GM21528 (cell line): ENCODE data around the gene SPEM2.
A peak's percentile ranks its signal among the peaks of the same experiment; 100 is the strongest.

Source experiments
- ATAC-seq: cut with Tn5 transposase; IDR thresholded peaks from one replicate; pipeline ENCODE4 v1.9.1; 2021; ENCODE audit warnings: mild to moderate bottlenecking, moderate library complexity; ENCODE audit not compliant: unreplicated experiment, low FRiP score

Gene SPEM2

DNA sequence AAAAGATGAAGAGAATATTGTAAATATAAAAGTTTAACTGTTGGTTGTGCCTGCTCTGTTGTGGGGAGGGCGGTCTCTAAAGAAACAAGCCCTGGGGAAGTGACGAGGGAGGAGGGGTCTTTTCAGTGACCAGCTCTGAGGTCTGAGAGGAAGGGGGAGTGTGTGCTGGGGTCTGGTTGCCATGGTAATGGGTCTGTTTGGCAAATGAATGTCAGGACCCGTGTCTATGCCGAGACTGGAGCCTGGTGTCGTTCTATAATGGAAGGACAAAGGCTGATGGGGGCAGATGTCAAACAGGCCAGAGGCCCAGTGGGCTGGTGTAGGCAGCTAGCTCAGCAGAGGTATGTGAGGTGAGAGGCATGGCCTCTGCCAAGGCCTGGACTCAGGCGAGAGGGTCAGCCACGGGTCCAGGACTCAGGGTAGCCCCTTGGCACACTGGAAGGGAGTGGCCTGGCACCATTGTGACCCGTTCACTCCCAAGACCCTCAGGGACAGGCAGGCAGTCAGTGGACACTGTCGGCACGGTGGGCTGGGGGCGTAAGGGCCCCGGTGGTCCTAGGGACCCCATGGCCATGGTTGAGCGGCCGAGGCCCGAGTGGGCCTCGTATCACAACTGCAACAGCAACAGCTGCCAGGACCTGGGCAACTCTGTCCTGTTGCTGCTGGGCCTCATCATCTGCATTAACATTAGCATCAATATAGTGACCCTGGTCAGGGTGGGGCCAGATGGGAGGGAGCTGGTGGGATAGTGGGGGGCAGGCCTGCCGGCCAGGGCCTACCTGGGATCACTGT is 5.4 kb upstream of the SPEM2 start, which contains the start of gene SPEM1:
SPEM1 (plus strand) TSS at position 506 of the 792 bp plus-strand sequence; CDS start at position 567, 61 bp downstream.
- no peak for ATAC-seq

DNA sequence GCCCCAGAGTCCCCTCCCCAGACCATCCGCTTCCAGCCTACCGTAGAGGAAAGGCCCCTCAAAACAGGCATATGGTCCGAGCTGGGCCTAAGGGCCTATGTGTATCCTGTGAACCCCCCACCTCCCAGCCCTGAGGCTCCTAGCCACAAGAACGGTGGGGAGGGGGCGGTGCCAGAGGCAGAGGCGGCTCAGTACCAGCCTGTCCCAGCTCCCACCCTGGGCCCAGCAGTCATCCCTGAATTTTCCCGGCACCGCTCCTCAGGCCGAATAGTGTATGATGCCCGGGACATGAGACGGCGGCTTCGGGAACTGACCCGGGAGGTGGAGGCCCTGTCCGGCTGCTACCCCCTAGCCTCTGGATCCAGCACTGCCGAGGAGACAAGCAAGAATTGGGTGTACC is 4.2 kb upstream of the SPEM2 start:
- no peak for ATAC-seq

DNA sequence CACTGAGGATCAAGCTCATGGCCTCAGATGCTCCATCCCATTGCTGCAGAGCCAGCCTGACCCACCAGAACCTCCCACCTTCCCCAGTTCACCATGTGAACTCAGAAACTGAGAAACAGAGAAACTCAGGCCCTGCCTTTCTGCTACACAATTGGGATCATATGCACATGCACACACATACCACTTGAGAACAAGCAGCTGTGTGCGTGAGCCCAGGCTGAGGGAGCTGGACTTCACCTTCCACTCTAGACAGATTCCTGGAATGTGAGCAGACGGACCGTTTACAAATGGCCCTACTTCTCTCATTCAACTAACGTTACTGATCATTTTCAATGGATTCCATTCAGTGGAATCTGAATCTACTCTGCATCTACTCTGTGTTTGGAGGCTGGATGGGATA is 1.7 kb upstream of the SPEM2 start:
- no peak for ATAC-seq

DNA sequence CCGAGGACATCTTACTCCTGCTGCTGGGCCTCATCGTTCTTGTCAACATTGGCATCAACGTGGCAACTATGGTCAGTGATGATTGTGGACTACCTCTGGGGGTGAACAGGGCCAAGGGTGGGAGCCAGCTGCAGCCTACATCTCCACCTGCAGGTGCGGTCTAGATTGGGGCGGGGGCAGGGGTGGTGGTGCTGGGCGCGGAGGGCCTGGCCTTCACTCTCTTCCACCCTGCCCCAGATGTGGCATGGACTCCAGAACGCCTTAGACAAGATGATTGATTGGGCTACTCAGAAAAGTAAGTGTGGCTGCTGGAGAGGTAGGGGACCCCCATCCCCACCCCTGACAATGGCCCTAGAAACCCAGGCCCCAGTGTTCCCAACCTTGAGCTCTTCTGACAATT is 340 bp downstream of the SPEM2 start:
- no peak for ATAC-seq

DNA sequence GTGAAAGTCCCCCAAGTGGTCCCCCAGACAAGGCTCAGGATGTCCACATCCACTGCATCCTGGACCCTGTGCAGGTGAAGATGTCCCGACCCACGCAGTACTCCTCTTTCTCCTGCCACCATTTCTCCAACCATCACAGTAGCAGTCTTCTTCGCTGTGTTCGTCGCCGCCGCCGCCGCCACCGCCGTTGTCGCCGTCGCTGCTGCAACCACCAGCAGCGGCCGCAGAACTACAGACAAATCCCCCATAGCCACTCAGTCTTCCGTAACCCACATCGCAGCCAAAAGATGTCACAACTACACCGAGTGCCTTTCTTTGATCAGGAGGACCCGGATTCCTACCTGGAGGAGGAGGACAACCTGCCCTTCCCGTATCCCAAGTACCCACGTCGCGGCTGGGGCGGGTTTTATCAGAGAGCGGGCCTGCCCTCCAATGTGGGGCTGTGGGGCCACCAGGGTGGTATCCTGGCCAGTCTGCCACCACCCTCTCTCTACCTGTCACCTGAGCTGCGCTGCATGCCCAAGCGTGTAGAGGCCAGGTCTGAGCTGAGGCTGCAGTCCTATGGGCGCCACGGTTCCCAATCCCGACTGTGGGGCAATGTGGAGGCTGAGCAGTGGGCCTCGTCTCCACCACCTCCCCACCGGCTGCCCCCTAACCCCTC is 917 bp downstream of the SPEM2 start:
- ATAC-seq, result no peak

DNA sequence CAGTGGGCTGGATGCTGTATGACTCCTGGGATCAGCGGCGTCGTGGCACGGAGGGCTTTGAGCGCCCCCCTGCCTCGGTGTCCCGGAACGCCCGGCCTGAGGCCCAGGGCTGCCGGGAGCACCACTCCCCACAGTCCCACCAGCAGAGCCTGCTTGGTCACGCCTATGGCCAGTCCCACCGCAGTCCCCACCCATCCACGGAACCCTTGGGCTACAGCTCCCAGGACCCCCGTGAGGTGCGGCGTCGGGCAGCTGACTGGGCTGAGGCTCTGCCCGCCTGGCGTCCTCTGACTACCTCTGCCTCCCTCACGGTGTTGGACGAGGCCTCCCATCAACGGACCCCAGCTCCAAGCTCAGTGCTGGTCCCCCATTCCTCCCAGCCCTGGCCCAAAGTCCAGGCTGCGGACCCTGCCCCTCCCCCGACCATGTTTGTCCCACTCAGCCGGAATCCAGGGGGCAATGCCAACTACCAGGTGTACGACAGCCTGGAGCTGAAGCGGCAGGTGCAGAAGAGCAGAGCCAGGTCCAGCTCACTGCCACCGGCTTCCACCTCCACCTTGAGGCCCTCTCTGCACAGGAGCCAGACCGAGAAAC is 1.6 kb downstream of the SPEM2 start:
- no peak for ATAC-seq

DNA sequence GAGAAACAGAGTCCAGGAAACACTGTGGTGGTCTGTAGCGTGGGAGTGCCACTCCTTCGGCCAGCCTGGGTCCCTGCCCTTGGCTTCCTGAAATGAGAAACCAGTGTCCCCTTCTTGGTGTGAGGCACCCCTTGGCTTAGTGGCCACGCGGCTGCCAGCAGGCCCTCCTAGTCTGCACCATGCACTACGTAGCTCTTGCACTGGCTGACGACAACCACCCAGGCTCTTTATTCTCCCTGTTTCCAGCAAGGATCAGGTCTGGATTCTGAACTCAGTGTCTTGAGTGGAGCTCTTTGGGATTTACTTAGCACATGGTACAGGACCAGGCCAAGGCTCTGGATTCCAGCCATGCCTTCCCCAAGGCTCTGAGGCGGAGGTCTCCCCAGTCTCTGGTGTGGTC is 2.1 kb downstream of the SPEM2 start:
- no peak for ATAC-seq

DNA sequence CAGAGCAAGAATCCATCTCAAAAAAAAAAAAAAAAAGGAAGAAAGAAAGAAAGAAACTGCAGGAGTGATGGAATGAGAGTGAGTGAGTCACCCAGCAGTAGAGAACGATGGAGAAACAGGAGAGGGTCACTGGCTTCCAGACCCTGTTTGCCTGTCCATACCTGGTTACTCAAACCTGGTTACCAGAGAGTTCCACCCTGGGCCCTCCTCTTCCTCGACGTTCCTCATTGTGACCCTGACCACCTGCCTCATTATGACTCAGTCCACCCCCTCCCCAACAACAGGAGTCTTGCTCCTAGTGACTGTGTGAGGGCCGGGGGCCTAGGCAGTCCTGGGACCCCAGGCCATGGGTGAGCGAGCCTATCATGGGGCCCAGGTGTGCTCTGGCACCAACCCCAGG is 3.1 kb downstream of the SPEM2 start, which contains the start of gene SPEM3:
SPEM3 (plus strand) TSS at position 301 of the 400 bp plus-strand sequence; CDS start at position 347, 46 bp downstream.
- ATAC-seq, result no peak

DNA sequence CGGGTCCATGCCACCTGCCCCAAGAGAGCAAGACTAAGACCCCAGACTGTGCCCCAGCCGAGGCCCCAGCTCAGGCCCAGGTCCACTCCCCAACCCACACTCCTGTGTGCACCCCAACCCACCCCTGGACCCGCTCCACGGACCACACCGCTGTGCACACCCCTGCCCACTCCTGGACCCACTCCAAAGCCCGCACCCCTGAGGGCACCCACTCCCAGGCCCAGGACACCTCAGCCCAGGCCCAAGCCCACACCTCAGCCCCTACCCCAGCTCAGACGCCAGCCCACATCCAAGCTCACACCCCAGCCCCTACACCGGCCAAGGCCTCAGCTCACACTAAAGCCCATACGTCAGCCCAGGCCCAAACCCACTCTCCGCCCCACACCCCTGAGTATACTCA is 4.3 kb downstream of the SPEM2 start:
- no peak for ATAC-seq

DNA sequence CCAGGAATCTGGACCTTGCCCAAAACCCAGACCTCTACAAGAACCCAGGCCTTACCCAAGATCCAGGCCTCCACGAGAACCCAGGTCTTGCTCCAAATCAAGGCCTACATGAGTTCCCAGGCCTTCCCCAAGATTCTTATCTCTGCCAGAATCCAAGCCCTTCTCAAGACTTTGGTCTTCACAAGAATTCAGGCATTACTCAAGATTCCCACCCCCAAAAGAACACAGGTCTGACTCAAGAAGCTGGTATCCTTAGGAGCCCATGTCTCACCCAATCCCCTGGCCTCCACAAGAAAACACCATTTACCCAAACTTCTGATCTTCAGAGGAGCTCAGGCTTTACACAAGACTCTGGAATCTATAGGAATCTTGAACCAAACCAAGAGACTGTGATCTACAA is 5.8 kb downstream of the SPEM2 start:
- no peak for ATAC-seq

DNA sequence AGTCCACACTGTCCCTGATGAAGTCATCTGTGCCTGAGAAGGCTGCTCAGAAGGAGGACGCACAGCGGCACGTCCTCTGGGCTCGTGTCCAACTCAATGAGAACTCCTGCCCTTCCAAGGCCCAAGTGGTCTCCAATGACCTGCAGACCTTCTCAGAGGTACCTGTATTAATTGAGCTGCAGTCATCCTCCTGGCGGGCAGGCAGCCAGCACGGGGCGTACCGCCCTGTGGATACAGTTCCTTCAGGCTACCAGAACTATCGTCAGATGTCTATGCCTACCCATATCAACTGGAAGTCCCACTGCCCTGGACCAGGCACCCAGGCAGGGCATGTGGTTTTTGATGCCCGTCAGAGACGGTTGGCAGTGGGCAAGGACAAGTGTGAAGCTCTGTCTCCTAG is 6.9 kb downstream of the SPEM2 start:
- no peak for ATAC-seq

DNA sequence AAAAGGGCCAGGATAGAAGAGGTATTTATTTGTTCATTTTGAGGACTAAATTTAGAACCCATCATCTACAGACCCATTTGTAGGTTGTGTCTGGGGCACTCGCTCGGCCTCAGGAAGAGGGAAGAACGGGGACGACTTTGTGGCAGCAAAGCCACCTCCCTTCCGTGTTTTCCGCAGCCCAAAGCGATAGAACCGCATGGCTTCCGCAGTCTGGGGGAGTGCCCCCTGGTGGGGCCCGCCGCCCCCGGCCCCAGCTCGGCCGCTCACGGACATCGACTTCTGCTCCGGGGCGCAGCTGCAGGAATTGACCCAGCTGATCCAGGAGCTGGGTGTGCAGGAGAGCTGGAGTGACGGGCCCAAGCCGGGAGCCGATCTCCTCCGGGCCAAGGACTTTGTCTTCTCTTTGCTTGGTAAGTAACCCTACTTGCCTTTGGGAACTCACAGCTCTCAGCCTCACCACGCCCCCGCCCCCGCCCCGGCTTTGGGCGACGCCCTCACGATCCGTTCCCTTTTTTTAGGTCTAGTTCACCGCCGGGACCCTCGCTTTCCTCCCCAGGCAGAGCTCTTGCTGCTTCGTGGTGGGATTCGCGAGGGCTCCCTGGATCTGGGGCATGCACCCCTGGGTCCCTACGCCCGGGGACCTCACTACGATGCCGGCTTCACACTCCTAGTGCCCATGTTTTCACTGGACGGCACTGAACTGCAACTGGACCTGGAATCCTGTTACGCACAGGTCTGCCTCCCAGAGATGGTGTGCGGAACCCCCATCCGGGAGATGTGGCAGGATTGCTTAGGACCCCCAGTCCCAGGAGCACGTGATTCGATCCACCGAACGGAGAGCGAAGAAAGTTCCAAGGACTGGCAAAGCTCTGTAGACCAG is 10.5 kb downstream of the SPEM2 start:
- ATAC-seq, result peak; percentile 13

DNA sequence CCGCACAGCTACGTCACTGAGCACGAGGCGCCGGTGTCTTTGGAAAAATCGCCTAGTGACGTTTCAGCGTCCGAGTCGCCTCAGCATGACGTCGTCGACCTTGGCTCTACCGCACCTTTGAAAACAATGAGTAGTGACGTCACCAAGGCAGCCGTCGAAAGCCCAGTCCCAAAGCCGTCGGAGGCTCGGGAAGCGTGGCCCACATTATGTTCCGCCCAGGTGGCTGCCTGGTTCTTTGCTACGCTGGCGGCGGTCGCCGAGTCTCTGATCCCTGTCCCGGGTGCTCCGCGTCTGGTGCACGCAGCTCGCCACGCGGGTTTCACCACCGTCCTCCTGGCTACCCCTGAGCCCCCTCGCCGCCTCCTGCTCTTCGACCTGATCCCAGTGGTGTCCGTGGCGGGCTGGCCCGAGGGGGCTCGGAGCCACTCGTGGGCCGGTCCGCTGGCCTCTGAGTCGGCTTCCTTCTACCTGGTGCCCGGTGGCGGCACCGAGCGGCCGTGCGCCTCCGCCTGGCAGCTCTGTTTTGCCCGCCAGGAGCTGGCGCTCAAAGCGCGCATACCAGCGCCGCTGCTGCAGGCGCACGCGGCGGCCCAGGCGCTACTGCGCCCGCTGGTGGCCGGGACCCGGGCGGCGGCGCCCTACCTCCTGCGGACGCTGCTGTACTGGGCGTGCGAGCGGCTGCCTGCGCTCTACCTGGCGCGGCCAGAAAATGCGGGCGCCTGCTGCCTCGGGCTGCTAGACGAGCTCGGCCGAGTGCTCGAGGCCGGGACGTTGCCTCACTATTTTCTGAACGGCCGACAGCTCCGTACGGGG is 11.3 kb downstream of the SPEM2 start:
- ATAC-seq, result no peak

DNA sequence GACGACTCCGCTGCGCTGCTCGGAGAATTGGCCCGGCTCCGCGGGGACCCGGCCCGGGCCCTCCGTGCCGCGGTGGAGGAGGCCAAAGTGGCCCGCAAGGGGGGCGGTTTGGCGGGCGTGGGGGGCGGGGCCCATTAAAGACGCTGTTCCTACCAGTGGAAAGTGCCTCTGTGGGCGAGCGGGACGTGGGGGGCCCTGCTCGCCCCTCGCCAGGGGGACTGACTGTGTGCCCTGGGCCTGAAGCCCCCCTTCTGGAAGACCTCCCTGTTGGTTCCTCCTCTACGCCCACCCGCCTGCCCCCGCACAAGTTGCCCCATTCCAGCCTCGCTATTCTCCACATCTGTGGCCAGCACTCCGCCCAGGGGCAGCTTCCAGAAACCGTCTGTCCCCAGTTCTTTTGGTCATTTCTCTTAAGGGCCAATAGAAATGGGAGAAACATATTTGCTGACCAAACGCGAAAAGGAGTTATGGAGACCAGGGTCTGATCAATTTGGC is 12.0 kb downstream of the SPEM2 start:
- no peak for ATAC-seq

DNA sequence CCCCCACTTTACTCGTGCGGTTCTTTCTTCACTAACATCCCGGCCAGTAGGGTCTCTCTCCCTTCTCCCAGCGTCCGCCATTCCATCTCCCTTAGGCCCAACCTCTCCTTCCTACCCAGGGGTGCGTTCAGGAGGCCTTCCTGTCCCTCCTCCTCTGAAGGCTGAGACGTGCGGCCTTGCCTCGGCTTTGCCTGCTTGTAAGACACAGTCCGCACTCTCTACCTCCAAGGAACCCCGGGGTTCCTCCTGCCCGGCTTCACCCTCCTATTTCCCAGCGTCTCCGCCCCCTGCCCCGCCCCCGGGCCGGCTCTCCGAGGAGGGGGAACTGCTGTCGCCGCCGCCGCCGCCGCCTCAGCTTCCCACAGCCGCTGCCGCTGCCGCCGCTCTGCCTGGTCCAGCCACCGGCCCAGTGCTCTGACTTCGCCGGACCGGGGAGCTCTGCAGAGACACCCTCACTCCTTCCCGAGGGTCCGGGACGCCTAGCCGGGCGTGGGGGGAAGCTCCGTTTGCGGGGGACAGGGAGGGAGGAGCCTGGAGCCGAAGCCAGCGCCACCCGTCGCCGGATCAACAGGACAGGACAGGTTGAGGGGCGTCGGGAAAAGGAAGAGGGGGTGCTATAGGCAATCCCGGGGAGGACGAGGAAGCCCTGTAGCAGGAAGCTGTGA is 12.7 kb downstream of the SPEM2 start:
- ATAC-seq, result no peak

DNA sequence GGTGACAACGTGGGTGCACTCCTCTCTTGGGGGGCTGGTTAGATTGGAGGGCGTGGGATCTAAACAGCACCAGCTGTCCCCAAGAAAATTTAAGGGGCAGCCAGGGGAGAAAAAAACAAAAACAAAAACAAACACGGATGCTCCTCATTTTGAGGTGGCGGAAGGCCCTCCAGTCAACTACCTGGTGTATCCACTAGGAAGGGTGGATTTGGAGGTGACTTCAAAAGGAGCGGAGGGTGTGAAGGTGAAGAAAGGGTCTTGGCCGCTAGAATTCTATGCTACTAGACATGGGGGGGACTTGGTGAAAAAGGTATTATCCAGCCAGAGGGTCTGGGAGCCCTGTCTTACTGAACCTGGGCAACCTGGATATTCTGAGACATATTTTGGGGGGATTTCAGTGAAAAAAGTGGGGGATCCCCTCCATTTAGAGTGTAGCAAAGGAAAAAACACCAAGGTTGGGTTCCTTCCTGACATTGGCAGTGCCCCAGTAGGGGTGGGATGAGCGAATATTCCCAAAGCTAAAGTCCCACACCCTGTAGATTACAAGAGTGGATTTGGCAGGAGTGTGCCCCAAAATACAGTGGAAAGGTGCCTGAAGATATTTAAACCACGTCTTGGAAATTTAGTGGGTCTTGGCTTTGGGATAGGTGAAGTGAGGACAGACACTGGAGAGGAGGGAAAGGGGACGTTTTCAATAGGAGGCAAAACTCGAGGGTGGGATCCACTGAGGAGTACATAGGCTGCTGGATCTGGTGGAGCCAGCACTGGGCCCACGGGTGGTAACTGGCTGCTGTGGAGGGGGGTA is 13.4 kb downstream of the SPEM2 start:
- ATAC-seq, result no peak

DNA sequence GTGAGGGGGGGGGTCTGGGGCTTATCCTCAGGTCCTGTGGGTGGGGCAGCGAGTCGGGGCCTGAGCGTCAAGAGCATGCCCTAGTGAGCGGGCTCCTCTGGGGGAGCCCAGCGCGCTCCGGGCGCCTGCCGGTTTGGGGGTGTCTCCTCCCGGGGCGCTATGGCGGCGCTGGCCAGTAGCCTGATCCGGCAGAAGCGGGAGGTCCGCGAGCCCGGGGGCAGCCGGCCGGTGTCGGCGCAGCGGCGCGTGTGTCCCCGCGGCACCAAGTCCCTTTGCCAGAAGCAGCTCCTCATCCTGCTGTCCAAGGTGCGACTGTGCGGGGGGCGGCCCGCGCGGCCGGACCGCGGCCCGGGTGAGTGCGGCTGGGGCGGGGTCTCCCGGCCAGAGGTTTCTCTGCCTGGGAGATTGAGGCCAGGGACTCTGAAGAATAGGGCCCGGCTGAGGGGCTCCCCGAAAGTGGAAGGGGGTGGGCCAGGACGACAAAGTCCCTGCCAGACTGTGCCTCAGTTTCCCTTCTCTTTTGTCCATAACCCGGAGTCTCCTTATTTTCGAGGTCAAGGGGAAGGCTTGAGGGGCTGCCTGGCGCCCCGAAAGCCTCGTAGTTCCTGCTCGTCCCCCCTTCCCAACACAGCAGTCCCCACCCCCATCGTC is 14.2 kb downstream of the SPEM2 start, which contains the start of gene FGF11:
FGF11 (plus strand) TSS at position 51 of the 651 bp plus-strand sequence; CDS start at position 160, 109 bp downstream.
- ATAC-seq, result no peak
